ENCODE results near the gene RAB33B.

Gene RAB33B

GRCh38 chr4:139511320-139511719, 57.4 kb downstream of the RAB33B start:
- no peak for DNase-seq (ENCODE audit: extremely low spot score)
- ChIA-PET CTCF (no interaction called here), POLR2A (no interaction called here)
- no peak for TF ChIP-seq TARDBP (IDR thresholded peaks at IDR 0.05)
- no peak for TF ChIP-seq NFRKB (IDR thresholded peaks at IDR 0.05)
- no peak for TF ChIP-seq SUZ12 (IDR thresholded peaks at IDR 0.05)
- no peak for TF ChIP-seq FOXA1 (IDR thresholded peaks at IDR 0.05)
- TF ChIP-seq ARNT (IDR thresholded peaks at IDR 0.05): no peak
- no peak for TF ChIP-seq CTBP1 (IDR thresholded peaks at IDR 0.05; ENCODE audit: borderline replicate concordance)
- no peak for TF ChIP-seq L3MBTL2 (conservative IDR thresholded peaks at IDR 0.05)
- no peak for TF ChIP-seq FOXM1 (IDR thresholded peaks at IDR 0.05; ENCODE audit: borderline replicate concordance)
- TF ChIP-seq FOXK2 (IDR thresholded peaks at IDR 0.05): no peak
- no peak for TF ChIP-seq ZNF384 (IDR thresholded peaks at IDR 0.05)
- no peak for TF ChIP-seq BHLHE40 (IDR thresholded peaks at IDR 0.05; ENCODE audit: borderline replicate concordance)
- TF ChIP-seq HDGF (IDR thresholded peaks at IDR 0.05; ENCODE audit: borderline replicate concordance): no peak
- TF ChIP-seq PKNOX1 (IDR thresholded peaks at IDR 0.05): no peak
- no peak for TF ChIP-seq LEF1 (IDR thresholded peaks at IDR 0.05; ENCODE audit: borderline replicate concordance)
- TF ChIP-seq SP1 (IDR thresholded peaks at IDR 0.05): no peak
- no peak for TF ChIP-seq ELF4 (IDR thresholded peaks at IDR 0.05)

GRCh38 chr4:139514382-139515059, 60.6 kb downstream of the RAB33B start:
- ChIA-PET CTCF (no interaction called here), POLR2A (no interaction called here)
- DNase-seq (ENCODE audit: extremely low spot score): no peak
- TF ChIP-seq PKNOX1 (IDR thresholded peaks at IDR 0.05) (no peak), SP1 (IDR thresholded peaks at IDR 0.05) (no peak), FOXA1 (IDR thresholded peaks at IDR 0.05) (no peak), CTBP1 (IDR thresholded peaks at IDR 0.05; ENCODE audit: borderline replicate concordance) (no peak), L3MBTL2 (conservative IDR thresholded peaks at IDR 0.05) (no peak), ARNT (IDR thresholded peaks at IDR 0.05) (no peak)

GRCh38 chr4:139515531-139515958, 61.6 kb downstream of the RAB33B start:
- DNase-seq (ENCODE audit: extremely low spot score): no peak
- CTCF ChIA-PET: no interaction called here
- POLR2A ChIA-PET: no interaction called here
- no peak for TF ChIP-seq SUZ12 (IDR thresholded peaks at IDR 0.05)
- no peak for TF ChIP-seq ARNT (IDR thresholded peaks at IDR 0.05)
- TF ChIP-seq FOXA1 (IDR thresholded peaks at IDR 0.05): no peak
- TF ChIP-seq PKNOX1 (IDR thresholded peaks at IDR 0.05): no peak
- TF ChIP-seq FOXK2 (IDR thresholded peaks at IDR 0.05): no peak
- no peak for TF ChIP-seq LEF1 (IDR thresholded peaks at IDR 0.05; ENCODE audit: borderline replicate concordance)
- TF ChIP-seq ZNF384 (IDR thresholded peaks at IDR 0.05): no peak
- TF ChIP-seq HDGF (IDR thresholded peaks at IDR 0.05; ENCODE audit: borderline replicate concordance): no peak
- no peak for TF ChIP-seq SP1 (IDR thresholded peaks at IDR 0.05)
- TF ChIP-seq TARDBP (IDR thresholded peaks at IDR 0.05): no peak
- no peak for TF ChIP-seq FOXM1 (IDR thresholded peaks at IDR 0.05; ENCODE audit: borderline replicate concordance)
- no peak for TF ChIP-seq ELF4 (IDR thresholded peaks at IDR 0.05)
- TF ChIP-seq BHLHE40 (IDR thresholded peaks at IDR 0.05; ENCODE audit: borderline replicate concordance): no peak
- TF ChIP-seq CTBP1 (IDR thresholded peaks at IDR 0.05; ENCODE audit: borderline replicate concordance): no peak
- no peak for TF ChIP-seq L3MBTL2 (conservative IDR thresholded peaks at IDR 0.05)
- TF ChIP-seq NFRKB (IDR thresholded peaks at IDR 0.05): no peak

- DNase-seq (ENCODE audit: extremely low spot score): no peak
- ChIA-PET POLR2A (no interaction called here), CTCF (interaction anchor here (0.6 to 0.9 kb wide), 2 partner anchors 18 to 42 kb away, joined by 3 to 4 read pairs; no protein-coding TSS in a partner anchor)
- TF ChIP-seq FOXK2 (IDR thresholded peaks at IDR 0.05) (no peak), ARNT (IDR thresholded peaks at IDR 0.05) (no peak), L3MBTL2 (conservative IDR thresholded peaks at IDR 0.05) (no peak), CTBP1 (IDR thresholded peaks at IDR 0.05; ENCODE audit: borderline replicate concordance) (no peak), ELF4 (IDR thresholded peaks at IDR 0.05) (no peak), ZNF384 (IDR thresholded peaks at IDR 0.05) (no peak), SP1 (IDR thresholded peaks at IDR 0.05) (no peak), HDGF (IDR thresholded peaks at IDR 0.05; ENCODE audit: borderline replicate concordance) (no peak), FOXA1 (IDR thresholded peaks at IDR 0.05) (no peak)
Observed at GRCh38 chr4:139521754-139522401, 68.0 kb downstream of the RAB33B start.

GRCh38 chr4:139522457-139522856, 68.5 kb downstream of the RAB33B start:
- POLR2A ChIA-PET: no interaction called here
- no peak for DNase-seq (ENCODE audit: extremely low spot score)
- CTCF ChIA-PET: interaction anchor here (0.5 to 1.1 kb wide), 5 partner anchors 18 to 927 kb away, joined by 3 to 5 read pairs (median 4); no protein-coding TSS in a partner anchor
- TF ChIP-seq ELF4 (IDR thresholded peaks at IDR 0.05): no peak
- TF ChIP-seq SP1 (IDR thresholded peaks at IDR 0.05): no peak
- TF ChIP-seq PKNOX1 (IDR thresholded peaks at IDR 0.05): no peak
- TF ChIP-seq HDGF (IDR thresholded peaks at IDR 0.05; ENCODE audit: borderline replicate concordance): no peak
- no peak for TF ChIP-seq ZNF384 (IDR thresholded peaks at IDR 0.05)

Measured in HEK293T (cell line).